ENCODE data around the gene GSDMA. TPM values are rescaled to one million over a fixed set of nuclear protein-coding genes. Genes with fewer than 3 reads are reported as not detected.

The GSDMA gene
- total and polyA plus RNA-seq, 10 of the 15 experiments (the other 5 are each of a cell fraction or from before 2014, with no cell fraction given) = 0.04 to 0.11 TPM; not detected in 8

DNA sequence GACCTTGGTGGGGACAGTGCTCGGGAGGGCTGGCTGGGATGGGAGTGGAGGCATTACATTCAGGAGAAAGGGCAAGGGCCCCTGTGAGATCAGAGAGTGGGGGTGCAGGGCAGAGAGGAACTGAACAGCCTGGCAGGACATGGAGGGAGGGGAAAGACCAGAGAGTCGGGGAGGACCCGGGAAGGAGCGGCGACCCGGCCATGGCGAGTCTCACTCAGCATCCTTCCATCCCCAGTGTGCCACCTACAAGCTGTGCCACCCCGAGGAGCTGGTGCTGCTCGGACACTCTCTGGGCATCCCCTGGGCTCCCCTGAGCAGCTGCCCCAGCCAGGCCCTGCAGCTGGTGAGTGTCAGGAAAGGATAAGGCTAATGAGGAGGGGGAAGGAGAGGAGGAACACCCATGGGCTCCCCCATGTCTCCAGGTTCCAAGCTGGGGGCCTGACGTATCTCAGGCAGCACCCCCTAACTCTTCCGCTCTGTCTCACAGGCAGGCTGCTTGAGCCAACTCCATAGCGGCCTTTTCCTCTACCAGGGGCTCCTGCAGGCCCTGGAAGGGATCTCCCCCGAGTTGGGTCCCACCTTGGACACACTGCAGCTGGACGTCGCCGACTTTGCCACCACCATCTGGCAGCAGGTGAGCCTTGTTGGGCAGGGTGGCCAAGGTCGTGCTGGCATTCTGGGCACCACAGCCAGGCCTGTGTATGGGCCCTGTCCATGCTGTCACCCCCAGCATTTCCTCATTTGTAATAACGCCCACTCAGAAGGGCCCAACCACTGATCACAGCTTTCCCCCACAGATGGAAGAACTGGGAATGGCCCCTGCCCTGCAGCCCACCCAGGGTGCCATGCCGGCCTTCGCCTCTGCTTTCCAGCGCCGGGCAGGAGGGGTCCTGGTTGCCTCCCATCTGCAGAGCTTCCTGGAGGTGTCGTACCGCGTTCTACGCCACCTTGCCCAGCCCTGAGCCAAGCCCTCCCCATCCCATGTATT, 53.5 kb downstream of the GSDMA start:
- H3K79me2 ChIP-seq (ENCODE audit: control insufficient read depth, insufficient read depth, low read length) = no peaks in the 10 kb centered on the region
- CTCF ChIA-PET = interaction anchor here (0.6 to 5.9 kb wide), 16 partner anchors 9 to 381 kb away, joined by 3 to 58 read pairs (median 5); partner anchors contain the start of gene PSMD3
- 73% methylated on average over 26 of the region's 26 CpGs for WGBS (ENCODE audit: insufficient coverage, insufficient replicate concordance, low lambda C conversion rate, missing lambda C conversion rate)
- no peak overlapping the region for H3K4me2 ChIP-seq (ENCODE audit: control insufficient read depth, insufficient read depth)
- no peak overlapping the region for H2AFZ ChIP-seq (ENCODE audit: control insufficient read depth, low read depth, low read length)
- SMC1A ChIA-PET (ENCODE audit: uncharacterized antibody, unreplicated experiment) = interaction anchor here (0.6 to 5.1 kb wide), 6 partner anchors 11 to 152 kb away, joined by 3 to 50 read pairs (median 4); no protein-coding TSS in a partner anchor
- DNase-seq (ENCODE audit: low read depth, low spot score) = no peak
- H3K27me3 ChIP-seq (replicated peaks in 1 of 2; ENCODE audit: control insufficient read depth in 2 of 2, insufficient read depth in 2 of 2, low read length in 1 of 2) = no peaks in the 10 kb centered on the region
- no peaks in the 10 kb centered on the region for H3K9me3 ChIP-seq (replicated peaks; ENCODE audit: control insufficient read depth, insufficient read depth, low read length)
- no peak overlapping the region for H3K27ac ChIP-seq (ENCODE audit: control insufficient read depth, insufficient read depth)
- RAD21 ChIA-PET (ENCODE audit: unreplicated experiment) = interaction anchor here (1.1 to 5.4 kb wide), 4 partner anchors 58 to 152 kb away, joined by 3 to 52 read pairs (median 6); no protein-coding TSS in a partner anchor
- ATAC-seq = no peak
- peaks cover 8% of the 10 kb centered on the region for H3K4me1 ChIP-seq (ENCODE audit: control insufficient read depth, insufficient read depth, low read length)
- in situ Hi-C loops (cut with MboI) (loop anchor here (25.0 kb wide), 1 partner anchor 271 kb away; the partner anchor contains the start of gene CDC6), intact Hi-C loops (cut with micrococcal nuclease; ENCODE audit: unreplicated experiment) (no loop called here)
- no TSS peak for BruUV-seq (replicated peaks)
- H4K20me1 ChIP-seq (ENCODE audit: control insufficient read depth, insufficient read depth) = no peaks in the 10 kb centered on the region
- TF ChIP-seq ZSCAN29 (IDR thresholded peaks at IDR 0.05) (no peak), ZZZ3 (IDR thresholded peaks at IDR 0.05; ENCODE audit: control insufficient read depth, insufficient read length, low read depth) (no peak), FOXK2 (IDR thresholded peaks at IDR 0.05) (no peak), SMAD1 (IDR thresholded peaks at IDR 0.05; ENCODE audit: low read depth, partially characterized antibody) (no peak), CEBPB (IDR thresholded peaks at IDR 0.05; ENCODE audit: borderline replicate concordance in 1 of 2, low read depth in 2 of 2, low read length in 2 of 2) (no peak), HDGF (IDR thresholded peaks at IDR 0.05) (no peak), RBBP5 (conservative IDR thresholded peaks at IDR 0.05) (no peak), PML (IDR thresholded peaks at IDR 0.05; ENCODE audit: low read length) (no peak), IRF4 (IDR thresholded peaks at IDR 0.05; ENCODE audit: low read depth, low read length) (no peak), PAX5 (IDR thresholded peaks at IDR 0.05; ENCODE audit: borderline replicate concordance, low read depth, low read length) (no peak), NR2C1 (IDR thresholded peaks at IDR 0.05) (no peak), SIX5 (IDR thresholded peaks at IDR 0.05; ENCODE audit: low read depth, low read length, severe bottlenecking) (no peak), BCL11A (IDR thresholded peaks at IDR 0.05; ENCODE audit: low read depth, low read length) (no peak)
- TF ChIP-seq, protein P1, sequence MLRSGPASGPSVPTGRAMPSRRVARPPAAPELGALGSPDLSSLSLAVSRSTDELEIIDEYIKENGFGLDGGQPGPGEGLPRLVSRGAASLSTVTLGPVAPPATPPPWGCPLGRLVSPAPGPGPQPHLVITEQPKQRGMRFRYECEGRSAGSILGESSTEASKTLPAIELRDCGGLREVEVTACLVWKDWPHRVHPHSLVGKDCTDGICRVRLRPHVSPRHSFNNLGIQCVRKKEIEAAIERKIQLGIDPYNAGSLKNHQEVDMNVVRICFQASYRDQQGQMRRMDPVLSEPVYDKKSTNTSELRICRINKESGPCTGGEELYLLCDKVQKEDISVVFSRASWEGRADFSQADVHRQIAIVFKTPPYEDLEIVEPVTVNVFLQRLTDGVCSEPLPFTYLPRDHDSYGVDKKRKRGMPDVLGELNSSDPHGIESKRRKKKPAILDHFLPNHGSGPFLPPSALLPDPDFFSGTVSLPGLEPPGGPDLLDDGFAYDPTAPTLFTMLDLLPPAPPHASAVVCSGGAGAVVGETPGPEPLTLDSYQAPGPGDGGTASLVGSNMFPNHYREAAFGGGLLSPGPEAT (IDR thresholded peaks at IDR 0.05; ENCODE audit: low read depth) = no peak
- TF ChIP-seq, protein P2, sequence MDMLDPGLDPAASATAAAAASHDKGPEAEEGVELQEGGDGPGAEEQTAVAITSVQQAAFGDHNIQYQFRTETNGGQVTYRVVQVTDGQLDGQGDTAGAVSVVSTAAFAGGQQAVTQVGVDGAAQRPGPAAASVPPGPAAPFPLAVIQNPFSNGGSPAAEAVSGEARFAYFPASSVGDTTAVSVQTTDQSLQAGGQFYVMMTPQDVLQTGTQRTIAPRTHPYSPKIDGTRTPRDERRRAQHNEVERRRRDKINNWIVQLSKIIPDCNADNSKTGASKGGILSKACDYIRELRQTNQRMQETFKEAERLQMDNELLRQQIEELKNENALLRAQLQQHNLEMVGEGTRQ (IDR thresholded peaks at IDR 0.05; ENCODE audit: borderline replicate concordance, low read depth, low read length) = no peak
- POLR2A ChIA-PET = no interaction called here
- no peak for FAIRE-seq
- no peak overlapping the region for H3K4me3 ChIP-seq
- no peak overlapping the region for H3K9ac ChIP-seq (ENCODE audit: control insufficient read depth, insufficient read depth, low read length)
- peaks cover 4 to 6% of the 10 kb centered on the region in 2 experiments; a peak in 2 of 4 replicates for H3K36me3 ChIP-seq (ENCODE audit: control insufficient read depth in 2 of 2, insufficient read depth in 2 of 2, low read length in 1 of 2)

Data from GM12878 (cell line).